Measurements from ENCODE around the gene ARID5B. TPM values are rescaled to one million over a fixed set of nuclear protein-coding genes. Genes with fewer than 3 reads are reported as not detected.

Gene ARID5B
- total RNA-seq, 4 donors from 2014 or later = 17.7 to 54.6 (median 34.8) TPM

- Histone ChIP-seq H3K4me3 (no peak overlapping the region), H3K36me3 (peaks cover 0 to 41% (median 3%) of the 10 kb centered on the region in 4 donors), H3K4me1 (peaks cover 0 to 38% (median 5%) of the 10 kb centered on the region in 4 donors), H3K27ac (peak overlapping the region; percentile 31 to 52 (median 40)), H3K9me3 (no peaks in the 10 kb centered on the region), H3K27me3 (no peaks in the 10 kb centered on the region)
- 92 to 93% methylated on average over 7 to 8 of the region's 8 CpGs for WGBS, 2 donors (ENCODE audit: low coverage in 1 of 2)
- TF ChIP-seq POLR2AphosphoS5 (IDR thresholded peaks at IDR 0.05) (peak in 1 of 3 donors; percentile 6), EP300 (IDR thresholded peaks at IDR 0.05; ENCODE audit: low read depth) (no peak), CTCF (IDR thresholded peaks at IDR 0.05) (no peak)
- DNase-seq = no peak
- intact Hi-C loops (cut with DNase I; ENCODE audit: low total_unique reads) (no loop called here), in situ Hi-C loops (cut with MboI; ENCODE audit: low pct_ligation_motif_present in 1 of 4, low pct_unique_long_range_greater_than_20kb in 1 of 4, low sequenced_read_pairs in 3 of 4) (no loop called here)
Observed at GRCh38 chr10:62069452-62070178, 168.1 kb downstream of the ARID5B start.

- no peaks in the 10 kb centered on the region for H3K9me3 ChIP-seq
- peaks cover 0 to 29% (median 3%) of the 10 kb centered on the region in 4 donors for H3K36me3 ChIP-seq
- DNase-seq = no peak
- H3K4me1 ChIP-seq = peaks cover 3 to 41% (median 13%) of the 10 kb centered on the region in 4 donors
- WGBS, 2 donors (ENCODE audit: low coverage in 1 of 2) = 81 to 100% methylated on average over 1 to 6 of the region's 6 CpGs
- H3K4me3 ChIP-seq = no peak overlapping the region
- no peak overlapping the region for H3K27ac ChIP-seq
- in situ Hi-C loops (cut with MboI; ENCODE audit: low pct_ligation_motif_present in 1 of 4, low pct_unique_long_range_greater_than_20kb in 1 of 4, low sequenced_read_pairs in 3 of 4) (no loop called here), intact Hi-C loops (cut with DNase I; ENCODE audit: low total_unique reads) (no loop called here)
- H3K27me3 ChIP-seq = no peaks in the 10 kb centered on the region
- TF ChIP-seq EP300 (IDR thresholded peaks at IDR 0.05; ENCODE audit: low read depth) = no peak
- TF ChIP-seq POLR2AphosphoS5 (IDR thresholded peaks at IDR 0.05) = no peak
- no peak for TF ChIP-seq POLR2A (IDR thresholded peaks at IDR 0.05)
- TF ChIP-seq CTCF (IDR thresholded peaks at IDR 0.05) = no peak
Observed at GRCh38 chr10:62071846-62072281, 170.4 kb downstream of the ARID5B start.

- H3K27me3 ChIP-seq = no peaks in the 10 kb centered on the region
- H3K27ac ChIP-seq = no peak overlapping the region
- in situ Hi-C loops (cut with MboI; ENCODE audit: low pct_ligation_motif_present in 1 of 4, low pct_unique_long_range_greater_than_20kb in 1 of 4, low sequenced_read_pairs in 3 of 4) (no loop called here), intact Hi-C loops (cut with DNase I; ENCODE audit: low total_unique reads) (no loop called here)
- H3K4me3 ChIP-seq = no peak overlapping the region
- 81 to 100% methylated on average over 1 to 2 of the region's 2 CpGs for WGBS, 2 donors (ENCODE audit: low coverage in 1 of 2)
- no peaks in the 10 kb centered on the region for H3K9me3 ChIP-seq
- TF ChIP-seq POLR2A (IDR thresholded peaks at IDR 0.05) = no peak
- no peak for DNase-seq
- peaks cover 0 to 26% (median 3%) of the 10 kb centered on the region in 4 donors for H3K36me3 ChIP-seq
- H3K4me1 ChIP-seq = peaks cover 5 to 50% (median 17%) of the 10 kb centered on the region in 4 donors
Observed at GRCh38 chr10:62072901-62073300, 171.4 kb downstream of the ARID5B start.

GRCh38 chr10:62073429-62073828, 171.9 kb downstream of the ARID5B start:
- no peak for TF ChIP-seq CTCF (IDR thresholded peaks at IDR 0.05)
- no peak for TF ChIP-seq EP300 (IDR thresholded peaks at IDR 0.05; ENCODE audit: low read depth)
- TF ChIP-seq POLR2A (IDR thresholded peaks at IDR 0.05) = no peak
- no peak for TF ChIP-seq POLR2AphosphoS5 (IDR thresholded peaks at IDR 0.05)
- 65 to 69% methylated on average over 3 of the region's 3 CpGs for WGBS, 2 donors (ENCODE audit: low coverage in 1 of 2)
- no peaks in the 10 kb centered on the region for H3K9me3 ChIP-seq
- peaks cover 5 to 50% (median 17%) of the 10 kb centered on the region in 4 donors for H3K4me1 ChIP-seq
- no peak for DNase-seq
- no peak overlapping the region for H3K27ac ChIP-seq
- intact Hi-C loops (cut with DNase I; ENCODE audit: low total_unique reads) (no loop called here), in situ Hi-C loops (cut with MboI; ENCODE audit: low pct_ligation_motif_present in 1 of 4, low pct_unique_long_range_greater_than_20kb in 1 of 4, low sequenced_read_pairs in 3 of 4) (no loop called here)
- peaks cover 0 to 26% (median 3%) of the 10 kb centered on the region in 4 donors for H3K36me3 ChIP-seq
- no peaks in the 10 kb centered on the region for H3K27me3 ChIP-seq
- no peak overlapping the region for H3K4me3 ChIP-seq

Measured in transverse colon (tissue), 4 donors.